HepG2 (cell line): ENCODE measurements around the gene CTNND1. TPM values are rescaled to one million over a fixed set of nuclear protein-coding genes. Genes with fewer than 3 reads are reported as not detected.

ENCODE experiments used
- AKNA ChIP-seq: sonication (generic); formaldehyde crosslinking; IDR thresholded peaks from 2 replicates; pipeline ENCODE4 v1.4.0; 2020; ENCODE audit warnings: missing genetic modification reagents, borderline replicate concordance
- E2F2 ChIP-seq: sonication (generic); formaldehyde crosslinking; IDR thresholded peaks from 2 replicates; pipeline ENCODE4 v1.4.0; 2020; ENCODE audit warnings: missing genetic modification reagents, borderline replicate concordance
- GABPA ChIP-seq, 2 experiments: IDR thresholded peaks; 2 replicates each; pipeline ENCODE4 v1.6.1; 2011 to 2016; ENCODE audit warnings: low read depth in 2 of 2, low read length in 1 of 2, missing biosample characterization in 1 of 2, missing genetic modification characterization in 1 of 2
- HIVEP1 ChIP-seq: sonication (generic); formaldehyde crosslinking; IDR thresholded peaks from 2 replicates; pipeline ENCODE4 v1.4.0; 2020; ENCODE audit warnings: mild to moderate bottlenecking, missing genetic modification reagents
- NFYC ChIP-seq: IDR thresholded peaks from 2 replicates; pipeline ENCODE4 v1.6.1; 2016; ENCODE audit warnings: missing genetic modification reagents, missing compliant biosample characterization
- PHF20 ChIP-seq: sonication (generic); formaldehyde crosslinking; IDR thresholded peaks from 2 replicates; pipeline ENCODE4 v1.5.0; 2020; ENCODE audit warnings: mild to moderate bottlenecking, missing genetic modification reagents
- PLSCR1 ChIP-seq: sonication (generic); formaldehyde crosslinking; IDR thresholded peaks from 2 replicates; pipeline ENCODE4 v1.5.0; 2020; ENCODE audit warnings: missing genetic modification reagents, mild to moderate bottlenecking, borderline replicate concordance
- PRDM4 ChIP-seq: sonication (generic); formaldehyde crosslinking; IDR thresholded peaks from 2 replicates; pipeline ENCODE4 v1.9.0; 2021; ENCODE audit warnings: missing genetic modification reagents, borderline replicate concordance
- REPIN1 ChIP-seq: sonication (generic); formaldehyde crosslinking; IDR thresholded peaks from 2 replicates; pipeline ENCODE4 v1.8.0; 2022; ENCODE audit warnings: missing genetic modification reagents, low read depth, mild to moderate bottlenecking, borderline replicate concordance
- SMAD3 ChIP-seq: sonication (generic); formaldehyde crosslinking; IDR thresholded peaks from 2 replicates; pipeline ENCODE4 v1.4.0; 2020; ENCODE audit warnings: missing genetic modification reagents
- TAF15 ChIP-seq: fragments of 200-400 bp; formaldehyde crosslinking; IDR thresholded peaks from one replicate; pipeline ENCODE4 v1.6.1; 2018; ENCODE audit warnings: mild to moderate bottlenecking, low read depth, low read length; ENCODE audit not compliant: poor library complexity, severe bottlenecking
- THYN1 ChIP-seq: sonication (generic); formaldehyde crosslinking; IDR thresholded peaks from 2 replicates; pipeline ENCODE4 v1.8.1; 2023; ENCODE audit warnings: low read depth, mild to moderate bottlenecking, moderate library complexity, missing genetic modification reagents, borderline replicate concordance
- ZBTB46 ChIP-seq: sonication (generic); formaldehyde crosslinking; IDR thresholded peaks from 2 replicates; pipeline ENCODE4 v1.4.0; 2020; ENCODE audit warnings: mild to moderate bottlenecking, missing genetic modification reagents, borderline replicate concordance
- ZNF296 ChIP-seq: sonication (generic); formaldehyde crosslinking; conservative IDR thresholded peaks from 2 replicates; pipeline ENCODE4 v1.5.0; 2020; ENCODE audit warnings: mild to moderate bottlenecking, missing genetic modification reagents
- ZNF33B ChIP-seq: sonication (generic); formaldehyde crosslinking; IDR thresholded peaks from 2 replicates; pipeline ENCODE4 v1.5.1; 2020; ENCODE audit warnings: mild to moderate bottlenecking, missing genetic modification reagents
- ZNF354B ChIP-seq: sonication (generic); formaldehyde crosslinking; IDR thresholded peaks from 2 replicates; pipeline ENCODE4 v1.8.0; 2022; ENCODE audit warnings: mild to moderate bottlenecking, missing genetic modification reagents
- polyA plus RNA-seq, 8 experiments: library from polyadenylated mRNA; depleted of rRNA in 3 of 8; stranded (reverse) in 7 of 8; unstranded in 1 of 8; fragments of >200 nt; fragmentation: Illumina TruSeq in 4 of 8; extraction: Trizol in 4 of 8; gene quantifications; 2 replicates each; pipeline versions ENCODE4 v1.2.1 to v1.2.3, GENCODE V29; 2011 to 2016; ENCODE audit warnings: low read depth in 4 of 8, missing spikeins in 1 of 8, mixed read lengths in 1 of 8; ENCODE audit not compliant: insufficient read depth in 1 of 8
- total RNA-seq, 5 experiments: library from RNA; depleted of rRNA; stranded (reverse); fragments of >200 nt; fragmentation: Illumina TruSeq; extraction: Trizol; gene quantifications; 2 replicates each; pipeline ENCODE4 v1.2.3, GENCODE V29; 2016; ENCODE audit warnings: low read depth in 1 of 5

Gene CTNND1
- total and polyA plus RNA-seq, 2 of the 13 experiments (the other 11 are each of a cell fraction or from before 2014, with no cell fraction given), result 117 to 128 TPM

- TF ChIP-seq PLSCR1 (CRISPR knock-in tag) (no peak), ZNF296 (no peak), ZBTB46 (CRISPR knock-in tag) (no peak), ZNF354B (CRISPR knock-in tag) (no peak), ZNF33B (no peak), E2F2 (CRISPR knock-in tag) (no peak), TAF15 (no peak), HIVEP1 (CRISPR knock-in tag) (no peak), NFYC (CRISPR knock-in tag) (peak; percentile 85), THYN1 (CRISPR knock-in tag) (no peak), AKNA (no peak), PRDM4 (CRISPR knock-in tag) (no peak), PHF20 (CRISPR knock-in tag) (peak; percentile 16; the same call in 1 of the 2 replicates), SMAD3 (CRISPR knock-in tag) (peak; percentile 90; the same call in 1 of the 2 replicates), REPIN1 (CRISPR knock-in tag) (no peak; the same call in 1 of the 2 replicates), GABPA (IDR thresholded peaks at IDR 0.05; ENCODE audit: low read depth, low read length) (no peak), GABPA (CRISPR knock-in tag; IDR thresholded peaks at IDR 0.05; ENCODE audit: low read depth) (peak; percentile 78)
Measured at GRCh38 chr11:57778318-57779037, 16.9 kb downstream of the CTNND1 start (continued).
